WTC11 (cell line): ENCODE measurements around the gene SELENOS. TPM values are rescaled to one million over a fixed set of nuclear protein-coding genes. Genes with fewer than 3 reads are reported as not detected.

Experiments used
- ATAC-seq: fragments of 200-7000 bp; cut with Tn5 transposase; 2 replicates; pipeline ENCODE4 v1.10.0; 2021; ENCODE audit warnings: mild to moderate bottlenecking, moderate library complexity
- CTCF ChIA-PET: fragments of 300-600 bp; sonication (Branson Sonifier 250); formaldehyde crosslinking; loops from one replicate; lab custom pipeline; 2021; ENCODE audit warnings: antibody characterized with exemption; lab: Charles Lee
- POLR2A ChIA-PET: fragments of 350-600 bp; sonication (Branson Sonifier 250); formaldehyde crosslinking; loops from one replicate; lab custom pipeline; 2021; ENCODE audit warnings: antibody characterized with exemption; lab: Charles Lee
- DNase-seq: peaks from one replicate; pipeline ENCODE4 v3.0.0; 2021; ENCODE audit warnings: low spot score
- H3K27ac Mint-ChIP-seq: 2 replicates; pipeline ENCODE4 v1.8.0; 2021; ENCODE audit warnings: mixed read lengths
- H3K27me3 Mint-ChIP-seq: 2 replicates; pipeline ENCODE4 v1.8.0; 2021; ENCODE audit warnings: low read depth, mild to moderate bottlenecking, moderate library complexity, mixed read lengths
- H3K36me3 Mint-ChIP-seq: 2 replicates; pipeline ENCODE4 v1.8.0; 2021; ENCODE audit warnings: mixed read lengths
- H3K4me1 Mint-ChIP-seq: 2 replicates; pipeline ENCODE4 v1.8.0; 2022; ENCODE audit warnings: mixed read lengths
- H3K4me3 Mint-ChIP-seq: 2 replicates; pipeline ENCODE4 v1.8.0; 2021; ENCODE audit warnings: mild to moderate bottlenecking, moderate library complexity, mixed read lengths
- H3K9me3 Mint-ChIP-seq: 2 replicates; pipeline ENCODE4 v1.8.0; 2021; ENCODE audit warnings: mixed read lengths
- CREB1 ChIP-seq: sonication (generic); formaldehyde crosslinking; IDR thresholded peaks from 2 replicates; pipeline ENCODE4 v1.8.0; 2023; ENCODE audit warnings: mild to moderate bottlenecking, missing genetic modification reagents
- FOXJ3 ChIP-seq: sonication (generic); formaldehyde crosslinking; IDR thresholded peaks from 2 replicates; pipeline ENCODE4 v1.9.0; 2021; ENCODE audit warnings: missing genetic modification reagents, mild to moderate bottlenecking, borderline replicate concordance
- FOXP1 ChIP-seq: sonication (generic); formaldehyde crosslinking; IDR thresholded peaks from 2 replicates; pipeline ENCODE4 v1.8.0; 2022; ENCODE audit warnings: missing genetic modification reagents, mild to moderate bottlenecking, moderate library complexity, borderline replicate concordance
- HMGA2 ChIP-seq: fragments of 250-450 bp; sonication (Bioruptor Pico); IDR thresholded peaks from 2 replicates; pipeline ENCODE4 v1.4.0; 2021; ENCODE audit warnings: mild to moderate bottlenecking, moderate library complexity
- HMGXB4 ChIP-seq: sonication (generic); formaldehyde crosslinking; IDR thresholded peaks from 2 replicates; pipeline ENCODE4 v1.8.1; 2023; ENCODE audit warnings: mild to moderate bottlenecking, moderate library complexity, missing genetic modification reagents
- MAX ChIP-seq: sonication (generic); formaldehyde crosslinking; IDR thresholded peaks from 2 replicates; pipeline ENCODE4 v1.8.0; 2022; ENCODE audit warnings: mild to moderate bottlenecking, missing genetic modification reagents
- MLX ChIP-seq: sonication (generic); formaldehyde crosslinking; IDR thresholded peaks from 2 replicates; pipeline ENCODE4 v1.8.1; 2023; ENCODE audit warnings: mild to moderate bottlenecking, missing genetic modification reagents, moderate library complexity
- MXD4 ChIP-seq: fragments of 250-450 bp; sonication (Bioruptor Pico); IDR thresholded peaks from 2 replicates; pipeline ENCODE4 v1.8.0; 2021; ENCODE audit warnings: mild to moderate bottlenecking, moderate library complexity, borderline replicate concordance
- MYBL2 ChIP-seq: sonication (generic); formaldehyde crosslinking; IDR thresholded peaks from 2 replicates; pipeline ENCODE4 v1.8.1; 2023; ENCODE audit warnings: mild to moderate bottlenecking, moderate library complexity, missing genetic modification reagents
- NR1H2 ChIP-seq: sonication (generic); formaldehyde crosslinking; IDR thresholded peaks from 2 replicates; pipeline ENCODE4 v1.9.0; 2021; ENCODE audit warnings: mild to moderate bottlenecking, moderate library complexity, missing genetic modification reagents
- NR3C1 ChIP-seq: sonication (generic); formaldehyde crosslinking; conservative IDR thresholded peaks from 2 replicates; pipeline ENCODE4 v1.8.1; 2023; ENCODE audit warnings: low read depth, mild to moderate bottlenecking, missing genetic modification reagents
- RELA ChIP-seq: sonication (generic); formaldehyde crosslinking; IDR thresholded peaks from 2 replicates; pipeline ENCODE4 v1.8.1; 2022; ENCODE audit warnings: missing genetic modification reagents, mild to moderate bottlenecking, borderline replicate concordance
- RORB ChIP-seq: fragments of 250-450 bp; sonication (Bioruptor Pico); IDR thresholded peaks from 2 replicates; pipeline ENCODE4 v1.9.0; 2021; ENCODE audit warnings: mild to moderate bottlenecking
- SP1 ChIP-seq: sonication (generic); formaldehyde crosslinking; conservative IDR thresholded peaks from 2 replicates; pipeline ENCODE4 v1.8.1; 2022; ENCODE audit warnings: missing genetic modification reagents
- TEAD1 ChIP-seq: sonication (generic); formaldehyde crosslinking; IDR thresholded peaks from 2 replicates; pipeline ENCODE4 v1.8.0; 2022; ENCODE audit warnings: mild to moderate bottlenecking, missing genetic modification reagents
- USF1 ChIP-seq: sonication (generic); formaldehyde crosslinking; IDR thresholded peaks from 2 replicates; pipeline ENCODE4 v1.8.0; 2022; ENCODE audit warnings: mild to moderate bottlenecking, missing genetic modification reagents
- ZBTB21 ChIP-seq: sonication (generic); formaldehyde crosslinking; IDR thresholded peaks from 2 replicates; pipeline ENCODE4 v1.8.1; 2023; ENCODE audit warnings: mild to moderate bottlenecking, missing genetic modification reagents, borderline replicate concordance
- ZNF263 ChIP-seq: sonication (generic); formaldehyde crosslinking; IDR thresholded peaks from 2 replicates; pipeline ENCODE4 v1.8.1; 2022; ENCODE audit warnings: low read depth, mild to moderate bottlenecking, moderate library complexity, missing genetic modification reagents
- ZNF317 ChIP-seq: sonication (generic); formaldehyde crosslinking; IDR thresholded peaks from 2 replicates; pipeline ENCODE4 v1.8.1; 2023; ENCODE audit warnings: low read depth, mild to moderate bottlenecking, moderate library complexity, missing genetic modification reagents, borderline replicate concordance
- ZNF396 ChIP-seq: fragments of 250-450 bp; sonication (Bioruptor Pico); IDR thresholded peaks from 2 replicates; pipeline ENCODE4 v1.8.0; 2021; ENCODE audit warnings: mild to moderate bottlenecking, moderate library complexity, borderline replicate concordance
- ZNF423 ChIP-seq: fragments of 250-450 bp; sonication (Bioruptor Pico); IDR thresholded peaks from 2 replicates; pipeline ENCODE4 v2.1.2; 2022; ENCODE audit warnings: mild to moderate bottlenecking, moderate library complexity
- total RNA-seq: library from RNA; stranded (reverse); gene quantifications from 3 replicates; pipeline ENCODE4 v1.2.3, GENCODE V29; 2021
- TF ChIP-seq, protein P1 (sequence below): fragments of 250-450 bp; sonication (Bioruptor Pico); IDR thresholded peaks from 2 replicates; pipeline ENCODE4 v1.9.0; 2021; ENCODE audit warnings: mild to moderate bottlenecking
- TF ChIP-seq, protein P2 (sequence below): fragments of 250-450 bp; sonication (Bioruptor Pico); IDR thresholded peaks from 2 replicates; pipeline ENCODE4 v1.9.0; 2021; ENCODE audit warnings: mild to moderate bottlenecking

The SELENOS gene
- total RNA-seq, 1 experiment from 2014 or later, result 43.8 TPM

GRCh38 chr15:101272584-101272983 is 4.7 kb downstream of the SELENOS start:
- ATAC-seq, result no peak
- peaks cover 4% of the 10 kb centered on the region for H3K4me1 Mint-ChIP-seq
- DNase-seq, result no peak
- CTCF ChIA-PET, result interaction anchor here (1.8 kb wide), 1 partner anchor 264 kb away, joined by 4 read pairs; no protein-coding TSS in a partner anchor
- H3K27ac Mint-ChIP-seq, result no peak overlapping the region
- no peaks in the 10 kb centered on the region for H3K9me3 Mint-ChIP-seq
- H3K27me3 Mint-ChIP-seq, result no peaks in the 10 kb centered on the region
- TF ChIP-seq NR1H2 (CRISPR knock-in tag) (no peak), ZNF396 (CRISPR knock-in tag) (no peak), CREB1 (no peak), USF1 (CRISPR knock-in tag) (no peak), FOXP1 (CRISPR knock-in tag) (no peak), FOXJ3 (no peak), ZBTB21 (no peak), RORB (CRISPR knock-in tag) (no peak), TEAD1 (no peak), ZNF263 (CRISPR knock-in tag) (no peak), HMGXB4 (CRISPR knock-in tag) (no peak), MXD4 (CRISPR knock-in tag) (no peak), SP1 (no peak)
- TF ChIP-seq, all 79 proteins: peak for 0
- H3K4me3 Mint-ChIP-seq, result no peak overlapping the region
- POLR2A ChIA-PET, result no interaction called here
- peaks cover 63% of the 10 kb centered on the region for H3K36me3 Mint-ChIP-seq

DNA sequence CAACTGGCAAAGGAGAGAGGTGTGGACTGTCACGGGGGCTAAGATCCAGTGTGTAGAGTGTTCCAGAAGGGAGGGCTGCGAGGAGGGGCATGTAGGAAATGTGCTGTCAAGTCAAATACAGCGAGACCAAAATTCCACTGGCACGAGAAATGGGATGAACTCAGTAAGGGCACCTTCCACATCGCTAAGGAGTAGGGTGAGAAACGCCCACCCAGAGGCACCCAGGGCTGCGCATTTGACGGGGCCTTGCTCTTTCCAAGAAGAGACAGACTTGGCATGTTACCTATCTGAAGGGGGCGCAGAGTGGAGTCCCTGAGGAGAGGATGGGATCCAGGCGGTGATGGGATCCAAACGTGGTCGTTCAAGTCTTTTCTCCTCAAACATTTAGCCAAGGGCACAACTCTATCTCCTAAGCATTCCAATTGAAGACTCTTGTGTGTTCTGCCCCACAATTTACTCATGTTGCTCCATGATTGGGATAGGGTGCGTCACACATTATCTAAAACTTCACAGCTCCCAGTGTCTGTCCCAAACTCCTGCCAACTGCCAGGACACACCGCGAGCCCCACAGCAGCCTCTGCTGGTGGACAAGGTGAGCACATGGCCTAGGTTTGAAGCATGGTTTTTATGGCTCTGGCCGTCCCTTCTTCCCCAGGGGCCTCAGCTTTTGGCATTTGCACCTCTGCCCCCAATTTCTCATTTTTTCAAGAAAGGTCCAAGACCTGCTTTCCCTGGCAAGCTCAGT is 7.6 kb downstream of the SELENOS start:
- DNase-seq, result no peak

GRCh38 chr15:101267320-101268104 is 9.8 kb downstream of the SELENOS start:
- Mint-ChIP-seq H3K27me3 (no peaks in the 10 kb centered on the region), H3K27ac (peak overlapping the region; percentile 38; the same call in 1 of the 2 replicates), H3K9me3 (no peaks in the 10 kb centered on the region; the same call in 1 of the 2 replicates), H3K36me3 (peaks cover 34% of the 10 kb centered on the region), H3K4me3 (no peak overlapping the region), H3K4me1 (peaks cover 11% of the 10 kb centered on the region)
- peak; percentile 71 for ATAC-seq
- no peak for DNase-seq
- ChIA-PET CTCF (interaction anchor here (0.6 to 4.3 kb wide), 15 partner anchors 9 to 388 kb away, joined by 3 to 38 read pairs (median 5); partner anchors contain the start of gene CHSY1), POLR2A (interaction anchor here (1.0 to 1.5 kb wide), 2 partner anchors 28 to 57 kb away, joined by 3 read pairs; partner anchors contain the start of gene SNRPA1)
- TF ChIP-seq NR3C1, result no peak
- TF ChIP-seq ZNF423 (CRISPR knock-in tag), result no peak
- TF ChIP-seq, protein P1, sequence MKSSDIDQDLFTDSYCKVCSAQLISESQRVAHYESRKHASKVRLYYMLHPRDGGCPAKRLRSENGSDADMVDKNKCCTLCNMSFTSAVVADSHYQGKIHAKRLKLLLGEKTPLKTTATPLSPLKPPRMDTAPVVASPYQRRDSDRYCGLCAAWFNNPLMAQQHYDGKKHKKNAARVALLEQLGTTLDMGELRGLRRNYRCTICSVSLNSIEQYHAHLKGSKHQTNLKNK (CRISPR knock-in tag), result no peak
- TF ChIP-seq USF1 (CRISPR knock-in tag), result no peak
- no peak for TF ChIP-seq ZNF396 (CRISPR knock-in tag)
- TF ChIP-seq RELA (CRISPR knock-in tag), result no peak
- no peak for TF ChIP-seq ZNF317 (CRISPR knock-in tag)
- TF ChIP-seq MYBL2 (CRISPR knock-in tag), result no peak
- TF ChIP-seq MLX (CRISPR knock-in tag), result no peak
- TF ChIP-seq, protein P2, sequence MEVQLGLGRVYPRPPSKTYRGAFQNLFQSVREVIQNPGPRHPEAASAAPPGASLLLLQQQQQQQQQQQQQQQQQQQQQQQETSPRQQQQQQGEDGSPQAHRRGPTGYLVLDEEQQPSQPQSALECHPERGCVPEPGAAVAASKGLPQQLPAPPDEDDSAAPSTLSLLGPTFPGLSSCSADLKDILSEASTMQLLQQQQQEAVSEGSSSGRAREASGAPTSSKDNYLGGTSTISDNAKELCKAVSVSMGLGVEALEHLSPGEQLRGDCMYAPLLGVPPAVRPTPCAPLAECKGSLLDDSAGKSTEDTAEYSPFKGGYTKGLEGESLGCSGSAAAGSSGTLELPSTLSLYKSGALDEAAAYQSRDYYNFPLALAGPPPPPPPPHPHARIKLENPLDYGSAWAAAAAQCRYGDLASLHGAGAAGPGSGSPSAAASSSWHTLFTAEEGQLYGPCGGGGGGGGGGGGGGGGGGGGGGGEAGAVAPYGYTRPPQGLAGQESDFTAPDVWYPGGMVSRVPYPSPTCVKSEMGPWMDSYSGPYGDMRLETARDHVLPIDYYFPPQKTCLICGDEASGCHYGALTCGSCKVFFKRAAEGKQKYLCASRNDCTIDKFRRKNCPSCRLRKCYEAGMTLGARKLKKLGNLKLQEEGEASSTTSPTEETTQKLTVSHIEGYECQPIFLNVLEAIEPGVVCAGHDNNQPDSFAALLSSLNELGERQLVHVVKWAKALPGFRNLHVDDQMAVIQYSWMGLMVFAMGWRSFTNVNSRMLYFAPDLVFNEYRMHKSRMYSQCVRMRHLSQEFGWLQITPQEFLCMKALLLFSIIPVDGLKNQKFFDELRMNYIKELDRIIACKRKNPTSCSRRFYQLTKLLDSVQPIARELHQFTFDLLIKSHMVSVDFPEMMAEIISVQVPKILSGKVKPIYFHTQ, result no peak

More for the DNA sequence above, 7.6 kb downstream of the SELENOS start:
- CTCF ChIA-PET, result interaction anchor here (0.6 to 4.3 kb wide), 16 partner anchors 11 to 262 kb away, joined by 3 to 38 read pairs (median 4); no protein-coding TSS in a partner anchor
- no peaks in the 10 kb centered on the region for H3K9me3 Mint-ChIP-seq
- peak; percentile 45; the same call in 1 of the 2 replicates for TF ChIP-seq MAX (CRISPR knock-in tag)
- no peak for TF ChIP-seq HMGA2 (CRISPR knock-in tag)
- TF ChIP-seq, all 79 proteins: peak for 1
- peak; percentile 74 for ATAC-seq
- Mint-ChIP-seq H3K36me3 (peaks cover 55% of the 10 kb centered on the region), H3K27me3 (no peaks in the 10 kb centered on the region), H3K4me1 (peaks cover 11% of the 10 kb centered on the region), H3K4me3 (no peak overlapping the region), H3K27ac (no peak overlapping the region)
- POLR2A ChIA-PET, result no interaction called here
